ENCODE measurements around the gene KRTAP10-4.
"Not testable (repeated sequence)": the region's sequence is repeated elsewhere in the genome, so short reads cannot be mapped to it uniquely, and the experiment has no call there.

Gene KRTAP10-4

DNA sequence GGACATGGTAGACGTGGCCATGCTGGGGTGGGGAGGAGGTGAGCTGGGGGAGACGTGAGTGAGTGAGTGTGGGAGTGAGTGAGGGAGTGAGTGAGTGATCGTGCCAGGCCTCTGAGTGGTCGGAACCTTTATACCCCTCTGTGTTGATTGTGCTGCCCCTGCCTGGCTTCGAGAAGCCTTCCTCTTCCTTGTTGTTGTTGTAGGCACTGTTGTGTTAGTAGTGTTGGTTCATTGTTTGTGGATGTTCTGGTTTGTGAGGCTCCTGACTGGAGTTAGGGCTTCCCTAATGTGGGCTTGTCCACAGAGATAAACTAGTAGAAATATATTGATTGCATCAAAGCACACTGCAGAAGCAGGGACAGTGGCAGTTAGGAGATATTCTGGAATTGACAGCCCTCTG, 14.8 kb upstream of the KRTAP10-4 start, which contains the start of gene KRTAP10-3:
Gene KRTAP10-3, minus strand, starts transcription at position 101 of the 400 bp plus-strand sequence. Its CDS starts 80 bp downstream, at position 21.
- DNase-seq = no peak

GRCh38 chr21:44564099-44564498, 9.4 kb upstream of the KRTAP10-4 start:
- DNase-seq = no peak

DNA sequence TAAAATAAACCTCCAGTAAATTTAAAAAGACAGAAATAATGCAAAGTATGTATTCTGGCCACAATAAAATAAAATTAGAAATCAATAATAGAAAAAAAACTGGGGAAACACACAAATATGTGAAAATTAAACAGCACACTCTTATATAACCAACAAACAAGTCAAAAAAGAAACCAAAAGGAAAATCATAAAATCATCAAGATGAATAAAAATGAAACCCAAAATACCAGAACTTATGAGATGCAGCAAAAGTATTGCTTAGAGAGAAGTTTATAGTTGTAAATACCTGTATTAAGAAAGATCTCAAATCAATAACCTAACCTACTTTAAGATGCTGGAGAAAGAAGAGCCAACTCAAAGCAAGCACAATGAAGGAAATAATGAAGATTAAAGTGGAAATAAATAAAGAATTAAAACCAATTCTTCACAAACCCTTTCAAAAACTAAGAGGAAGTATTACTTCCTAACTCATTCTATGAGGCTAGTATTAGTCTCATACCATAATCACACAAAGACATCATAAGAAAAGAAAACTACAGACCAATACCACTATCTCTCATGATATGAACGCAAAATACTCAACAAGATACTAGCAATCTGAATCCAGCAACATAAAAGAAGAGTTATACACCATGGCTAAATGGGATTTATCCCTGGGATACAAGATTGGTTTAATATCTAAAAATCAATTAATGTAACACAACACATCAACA, 8.5 kb upstream of the KRTAP10-4 start:
- DNase-seq = no peak

- DNase-seq = no peak
Observed at GRCh38 chr21:44566403-44566802, 7.1 kb upstream of the KRTAP10-4 start.

DNA sequence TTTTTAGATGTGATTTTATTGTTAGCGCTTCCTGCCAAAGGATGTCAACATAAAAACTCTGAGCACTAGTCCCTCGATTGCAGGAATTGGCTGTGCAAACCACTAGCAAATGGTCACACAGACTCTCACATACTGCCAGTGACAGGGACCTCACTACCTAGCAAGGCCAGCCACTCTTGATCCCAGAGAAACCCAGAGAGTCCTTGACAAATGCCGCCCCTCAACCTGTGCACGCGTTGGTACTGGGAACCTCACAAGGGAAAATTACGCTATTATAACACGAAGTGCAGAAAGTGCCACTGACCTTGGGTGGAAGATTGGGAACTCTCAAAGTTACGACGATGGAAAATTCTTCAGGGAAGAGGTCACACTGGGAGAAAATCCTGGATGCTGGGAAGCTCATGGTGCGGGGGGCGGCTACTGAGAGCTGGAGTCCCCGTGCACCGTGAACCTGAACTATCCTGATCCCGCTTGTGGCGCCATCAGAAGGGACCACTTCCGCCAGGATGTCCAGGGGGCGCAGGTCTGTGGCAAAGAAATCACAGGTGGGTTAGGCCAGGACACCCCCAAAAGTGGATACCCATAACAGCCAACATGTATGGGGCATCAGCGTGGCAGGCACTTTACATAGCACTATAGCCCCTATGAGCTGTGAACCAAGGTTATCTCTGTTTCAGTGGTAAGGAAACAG, 5.9 kb upstream of the KRTAP10-4 start:
- DNase-seq = no peak

- DNase-seq = no peak
Observed at GRCh38 chr21:44568261-44568660, 5.3 kb upstream of the KRTAP10-4 start.

DNA sequence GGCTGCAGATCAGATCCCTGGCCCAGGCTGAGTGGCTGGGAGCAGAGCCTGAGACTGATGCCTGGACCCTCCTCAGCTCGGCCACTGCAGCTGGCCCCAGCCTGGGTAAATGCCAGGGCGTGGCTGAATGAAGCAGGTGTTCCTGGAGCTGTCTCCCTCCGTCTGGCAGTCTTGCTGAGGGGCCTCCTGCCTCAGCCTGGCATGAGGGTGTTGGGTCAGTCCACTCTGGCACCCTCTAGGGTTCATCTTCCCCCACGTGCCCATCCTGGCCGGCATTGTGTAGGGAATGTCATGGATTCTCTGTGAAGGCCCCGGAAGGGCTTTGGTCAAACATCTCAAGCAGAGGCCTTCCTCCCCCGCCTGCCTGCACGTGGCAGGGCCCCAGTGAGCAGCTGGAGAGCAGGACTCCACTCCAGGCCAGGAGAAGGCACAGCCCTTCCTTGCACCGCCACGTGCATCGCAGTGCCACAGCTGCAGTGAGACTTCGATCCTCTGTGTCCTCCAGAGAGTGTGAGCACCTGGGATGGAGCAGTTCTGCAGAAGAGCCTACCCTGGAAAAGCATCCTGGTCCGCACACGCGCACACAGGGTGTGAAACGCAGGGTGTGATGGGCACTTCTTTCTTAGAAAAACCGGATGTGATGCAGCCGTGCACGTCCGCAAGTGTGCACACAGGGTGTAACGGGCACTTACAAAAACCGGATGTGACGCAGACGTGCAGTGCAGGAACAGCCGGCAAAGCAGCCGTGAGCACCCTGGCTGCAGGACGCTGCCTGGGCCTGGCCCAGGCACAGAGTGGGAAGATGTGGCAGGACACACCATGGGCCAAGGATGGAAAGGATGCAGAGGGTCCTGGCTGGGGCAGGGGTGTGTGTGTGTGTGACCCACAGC, 4.6 kb upstream of the KRTAP10-4 start:
- DNase-seq = peak; percentile 44

DNA sequence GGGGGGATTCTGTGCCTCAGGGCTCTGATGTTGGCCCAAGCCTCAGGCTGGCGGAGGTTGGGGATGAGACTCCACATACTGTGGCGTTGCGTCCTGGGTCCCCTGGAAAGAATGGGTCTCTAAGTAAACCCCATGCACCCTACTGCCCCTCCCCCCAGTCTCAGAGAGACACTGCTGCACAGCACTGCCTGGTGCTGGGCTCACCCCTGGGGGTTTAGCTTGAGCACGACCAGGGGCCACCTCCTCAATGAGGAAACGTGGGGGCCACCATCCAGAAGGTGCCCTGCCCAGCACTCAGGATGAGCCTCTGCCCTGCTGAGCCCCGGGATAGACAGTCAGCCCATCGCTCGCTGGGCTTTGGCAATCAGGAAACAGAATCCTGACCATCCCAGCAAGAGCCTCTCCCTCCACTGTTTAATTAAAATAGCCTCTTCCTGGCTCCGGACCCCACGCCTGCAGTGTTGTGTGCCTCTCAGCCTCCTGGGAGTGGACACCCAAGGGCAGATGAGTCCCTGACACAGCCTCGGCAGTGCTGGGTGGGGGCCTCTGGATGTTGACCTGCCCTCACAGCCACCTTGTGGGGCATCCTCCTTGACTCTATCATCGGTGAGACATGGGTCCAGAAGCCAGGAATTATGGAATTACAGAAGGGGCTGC, 3.5 kb upstream of the KRTAP10-4 start:
- DNase-seq = no peak

GRCh38 chr21:44571296-44571695, 2.2 kb upstream of the KRTAP10-4 start:
- no peak for DNase-seq

- no peak for DNase-seq
Observed at GRCh38 chr21:44571844-44572782, 1.4 kb upstream of the KRTAP10-4 start.

GRCh38 chr21:44572959-44573583, 458 bp upstream of the KRTAP10-4 start:
- DNase-seq = peak; percentile 27

DNA sequence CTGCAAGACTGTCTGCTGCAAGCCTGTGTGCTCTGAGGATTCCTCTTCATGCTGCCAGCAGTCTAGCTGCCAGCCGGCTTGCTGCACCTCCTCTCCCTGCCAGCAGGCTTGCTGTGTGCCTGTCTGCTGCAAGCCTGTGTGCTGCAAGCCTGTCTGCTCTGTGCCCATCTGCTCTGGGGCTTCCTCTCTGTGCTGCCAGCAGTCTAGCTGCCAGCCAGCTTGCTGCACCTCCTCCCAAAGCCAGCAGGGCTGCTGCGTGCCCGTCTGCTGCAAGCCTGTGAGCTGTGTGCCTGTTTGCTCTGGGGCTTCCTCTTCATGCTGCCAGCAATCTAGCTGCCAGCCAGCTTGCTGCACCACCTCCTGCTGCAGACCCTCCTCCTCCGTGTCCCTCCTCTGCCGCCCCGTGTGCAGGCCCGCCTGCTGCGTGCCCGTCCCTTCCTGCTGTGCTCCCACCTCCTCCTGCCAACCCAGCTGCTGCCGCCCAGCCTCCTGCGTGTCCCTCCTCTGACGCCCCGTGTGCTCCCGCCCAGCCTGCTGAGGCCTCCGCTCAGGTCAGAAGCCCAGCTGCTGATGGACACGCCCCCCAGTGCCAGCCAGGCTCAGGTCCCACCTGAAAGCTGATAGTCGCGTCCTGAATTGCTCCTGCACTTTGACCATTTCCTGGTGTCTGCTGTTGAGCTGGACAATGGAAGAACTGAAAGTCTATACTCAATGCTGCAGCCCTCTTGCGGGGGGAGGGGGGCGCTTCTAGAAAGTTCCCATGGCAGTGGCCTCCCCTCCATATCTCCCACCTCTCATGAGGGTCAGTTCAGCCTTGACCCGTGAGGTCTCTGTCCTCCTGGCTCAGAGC, 1.2 kb downstream of the KRTAP10-4 start:
- DNase-seq = no peak

GRCh38 chr21:44575307-44576024, 1.9 kb downstream of the KRTAP10-4 start:
- no peak for DNase-seq

GRCh38 chr21:44576025-44576420, 2.5 kb downstream of the KRTAP10-4 start:
- DNase-seq = no peak

- DNase-seq = no peak
Observed at GRCh38 chr21:44578371-44579055, 5.0 kb downstream of the KRTAP10-4 start.

DNA sequence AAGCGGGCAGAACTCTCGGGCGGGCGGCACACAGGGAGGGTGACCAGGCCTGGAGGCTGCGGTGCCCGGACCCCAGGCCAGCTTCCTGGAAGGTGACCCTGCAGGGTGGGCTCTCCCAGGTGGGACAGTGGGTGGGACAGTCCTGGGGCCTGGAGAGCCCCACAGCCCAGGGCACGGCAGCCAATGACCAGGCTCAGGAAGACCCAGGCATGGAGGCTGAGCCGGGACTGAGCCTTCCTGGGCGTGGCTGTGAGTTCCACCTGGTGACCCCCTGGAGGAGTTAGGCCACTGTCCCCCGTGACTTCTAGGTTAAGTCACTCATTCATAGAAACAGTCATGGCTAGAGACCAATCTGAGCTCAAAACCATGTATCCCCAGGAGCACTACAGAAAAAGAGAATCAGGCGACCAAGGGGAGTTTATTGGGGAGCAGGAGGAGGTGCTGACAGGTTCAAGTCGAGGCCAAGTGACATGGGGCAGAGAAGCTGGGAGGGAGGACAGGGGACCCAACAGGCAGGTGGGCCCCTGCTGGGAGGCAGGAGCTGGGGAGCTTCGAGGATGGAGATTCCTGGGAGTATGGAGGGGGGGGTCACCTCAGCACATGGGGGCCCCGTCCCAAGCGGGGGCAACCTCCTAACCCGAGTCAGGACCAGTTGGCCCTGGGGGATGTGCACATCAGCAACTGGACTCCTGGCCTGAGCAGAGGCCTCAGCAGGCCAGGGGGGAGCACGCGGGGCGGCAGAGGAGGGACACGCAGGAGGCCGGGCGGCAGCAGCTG, 5.7 kb downstream of the KRTAP10-4 start:
- DNase-seq = no peak

GRCh38 chr21:44579833-44580144, 6.3 kb downstream of the KRTAP10-4 start:
- DNase-seq = no peak

- DNase-seq = not testable (repeated sequence)
Observed at GRCh38 chr21:44580231-44580821, 6.8 kb downstream of the KRTAP10-4 start, which contains the start of gene KRTAP10-5. KRTAP10-5 (minus strand) TSS chr21:44580604; CDS start chr21:44580578, 26 bp downstream.

Measured in NCI-H1092 treated with DMSO at 0.1 percent for 48 hours (cell line).